ENCODE data around the gene EN2.

The EN2 gene

GRCh38 chr7:155510975-155511701 is 53.2 kb downstream of the EN2 start:
- no peak for DNase-seq

DNA sequence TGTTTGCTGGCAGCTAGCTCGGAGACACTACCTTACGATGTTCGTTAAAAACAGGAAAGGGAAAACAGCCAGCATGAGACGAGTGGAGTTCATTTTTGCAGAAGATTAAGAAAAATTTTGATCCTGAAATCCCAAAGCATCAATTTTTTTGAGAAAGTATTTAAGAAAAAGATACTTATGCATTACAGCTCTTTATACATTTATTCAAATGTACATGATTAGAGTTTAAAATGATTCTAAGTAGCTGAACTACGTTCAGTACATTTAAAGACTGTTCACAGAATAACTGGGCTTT is 53.7 kb downstream of the EN2 start:
- no peak for DNase-seq

DNA sequence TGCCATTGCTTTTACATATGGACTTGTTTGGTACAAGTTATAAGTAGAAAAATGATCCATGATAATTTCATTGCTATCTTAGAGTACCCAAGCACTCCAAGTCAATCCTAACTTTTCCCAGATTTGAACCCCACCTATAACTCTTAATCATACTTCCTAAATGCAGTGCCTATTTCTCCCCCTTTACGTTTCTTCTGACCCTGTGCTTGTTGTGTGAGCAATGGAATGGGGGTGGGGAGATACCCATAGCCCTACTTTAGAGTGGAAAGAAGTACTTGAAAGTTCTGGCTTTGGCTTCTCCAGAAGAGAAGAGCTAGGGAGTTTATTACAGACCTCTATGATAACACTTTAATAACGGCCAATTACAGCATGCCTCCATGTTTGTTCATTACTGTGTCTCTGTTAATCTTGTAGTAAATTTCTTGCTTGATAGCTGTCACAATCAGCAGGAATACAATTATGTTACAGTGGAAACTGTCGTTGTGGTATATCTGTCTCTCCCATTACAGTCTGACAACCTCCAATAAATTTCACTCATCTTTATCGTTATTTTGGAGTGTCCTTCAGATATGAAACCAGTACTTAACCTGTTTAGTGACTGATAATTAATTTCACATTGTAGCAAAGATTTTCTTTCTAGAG is 54.4 kb downstream of the EN2 start:
- no peak for DNase-seq

GRCh38 chr7:155513543-155514285 is 55.8 kb downstream of the EN2 start:
- no peak for DNase-seq

- no peak for DNase-seq
Observed at GRCh38 chr7:155514296-155514695, 56.4 kb downstream of the EN2 start.
